HCT116 (cell line): ENCODE results near the gene TXNL4B. TPM values are rescaled to one million over a fixed set of nuclear protein-coding genes. Genes with fewer than 3 reads are reported as not detected.
A peak's percentile ranks its signal among the peaks of the same experiment; 100 is the strongest.

Experiments
- ATAC-seq: fragments of 200-7000 bp; cut with Tn5 transposase; 2 replicates; pipeline ENCODE4 v1.9.1; 2020; ENCODE audit warnings: mild to moderate bottlenecking, moderate library complexity
- BruUV-seq: library from RNA; stranded (reverse); fragments of 400-500 nt; replicated peaks from 2 replicates; lab custom pipeline; 2021; lab: Mats Ljungman, UMichigan
- CTCF ChIA-PET: fragments of 300-600 bp; sonication (Branson Sonifier 250); formaldehyde crosslinking; loops from one replicate; lab custom pipeline; 2021; ENCODE audit warnings: antibody characterized with exemption; lab: Charles Lee
- POLR2A ChIA-PET: fragments of 300-600, 350-600 bp; sonication (Branson Sonifier 250); formaldehyde crosslinking; loops from one replicate; lab custom pipeline; 2021; ENCODE audit warnings: antibody characterized with exemption; lab: Charles Lee
- RAD21 ChIA-PET, 2 experiments: fragments of 300-600 bp; sonication (Branson Sonifier 250); formaldehyde crosslinking; loops; one replicate each; lab custom pipeline; 2023; ENCODE audit warnings: low total read pairs in 2 of 2; ENCODE audit not compliant: uncharacterized antibody in 2 of 2, unreplicated experiment in 2 of 2, low non-redundant PET in 1 of 2; lab: Charles Lee
- DNase-seq: peaks from one replicate; pipeline ENCODE4 v3.0.0-alpha.2; 2010; ENCODE audit warnings: low read depth, low spot score
- H2AFZ ChIP-seq: fragments of 200-600 bp; shearing (Covaris generic), sonication (generic); 2 replicates; pipeline ENCODE4 v1.6.1; 2017; ENCODE audit warnings: low read depth, mixed run types, mixed read lengths, antibody characterized with exemption, low read length; ENCODE audit not compliant: poor library complexity, severe bottlenecking
- H3K27ac ChIP-seq: 2 replicates; pipeline ENCODE4 v1.5.1; 2012; ENCODE audit warnings: low read depth, low read length
- H3K27me3 ChIP-seq: fragments of 200-600 bp; sonication (generic); 2 replicates; pipeline ENCODE4 v1.6.1; 2016; ENCODE audit warnings: mixed run types, low read length, mixed read lengths; ENCODE audit not compliant: insufficient read depth
- H3K36me3 ChIP-seq, 2 experiments: fragments of 200-500 bp in 1 of 2; fragments of 200-600 bp in 1 of 2; sonication (Bioruptor generic) in 1 of 2; sonication (generic) in 1 of 2; 2 replicates each; pipeline versions ENCODE4 v1.5.1 to v1.6.1; 2014 to 2016; ENCODE audit warnings: low read length in 2 of 2, inconsistent platforms in 1 of 2, mixed read lengths in 1 of 2, mixed run types in 1 of 2; ENCODE audit not compliant: insufficient read depth in 2 of 2, control insufficient read depth in 1 of 2
- H3K4me1 ChIP-seq, 2 experiments: fragments of 200-600 bp in 1 of 2; sonication (generic) in 1 of 2; 2 replicates each; pipeline versions ENCODE4 v1.5.1 to v1.6.1; 2012 to 2017; ENCODE audit warnings: low read length in 2 of 2, inconsistent platforms in 1 of 2, mild to moderate bottlenecking in 1 of 2, mixed read lengths in 1 of 2, mixed run types in 1 of 2, moderate library complexity in 1 of 2; ENCODE audit not compliant: insufficient read depth in 2 of 2, control insufficient read depth in 1 of 2
- H3K4me2 ChIP-seq: fragments of 200-600 bp; sonication (generic); 2 replicates; pipeline ENCODE4 v1.6.1; 2017; ENCODE audit warnings: mixed run types, low read length, mixed read lengths
- H3K4me3 ChIP-seq, 2 experiments: fragments of 200-600 bp in 1 of 2; sonication (generic) in 1 of 2; replicated peaks in 1 of 2; 2 replicates each; pipeline ENCODE4 v1.5.1; 2011 to 2016; ENCODE audit warnings: low read length in 2 of 2, control low read depth in 1 of 2, low read depth in 1 of 2, mild to moderate bottlenecking in 1 of 2, mixed read lengths in 1 of 2, mixed run types in 1 of 2
- H3K79me2 ChIP-seq: fragments of 200-600 bp; sonication (generic); 2 replicates; pipeline ENCODE4 v1.6.1; 2017; ENCODE audit warnings: mild to moderate bottlenecking, mixed run types, low read length, moderate library complexity, mixed read lengths; ENCODE audit not compliant: insufficient read depth
- H3K9ac ChIP-seq: fragments of 200-600 bp; sonication (generic); 2 replicates; pipeline ENCODE4 v1.6.1; 2016; ENCODE audit warnings: low read length, mixed read lengths
- H3K9me2 ChIP-seq: fragments of 200-600 bp; sonication (generic), shearing (Covaris generic); 2 replicates; pipeline ENCODE4 v1.6.1; 2017; ENCODE audit warnings: mixed run types, mild to moderate bottlenecking, moderate library complexity; ENCODE audit not compliant: insufficient read depth
- H3K9me3 ChIP-seq, 2 experiments: fragments of 200-500 bp in 1 of 2; fragments of 200-600 bp in 1 of 2; sonication (Bioruptor generic) in 1 of 2; sonication (generic) in 1 of 2; 2 replicates each; pipeline ENCODE4 v1.6.1; 2014 to 2017; ENCODE audit warnings: low read length in 2 of 2, mixed read lengths in 2 of 2, inconsistent platforms in 1 of 2, low read depth in 1 of 2, mild to moderate bottlenecking in 1 of 2, mixed run types in 1 of 2, moderate library complexity in 1 of 2; ENCODE audit not compliant: control insufficient read depth in 1 of 2, insufficient read depth in 1 of 2
- H4K20me1 ChIP-seq: fragments of 200-600 bp; sonication (generic), shearing (Covaris generic); 2 replicates; pipeline ENCODE4 v1.6.1; 2017; ENCODE audit warnings: mixed run types, mild to moderate bottlenecking, moderate library complexity; ENCODE audit not compliant: insufficient read depth
- CBX3 ChIP-seq: IDR thresholded peaks from 2 replicates; pipeline ENCODE4 v1.6.1; 2012; ENCODE audit warnings: low read depth
- CEBPB ChIP-seq: IDR thresholded peaks from 2 replicates; pipeline ENCODE4 v1.6.1; 2012; ENCODE audit warnings: low read depth
- EGR1 ChIP-seq: IDR thresholded peaks from 2 replicates; pipeline ENCODE4 v1.6.1; 2012; ENCODE audit warnings: low read depth
- ELF1 ChIP-seq: IDR thresholded peaks from 2 replicates; pipeline ENCODE4 v1.6.1; 2012; ENCODE audit warnings: low read depth, borderline replicate concordance
- FOSL1 ChIP-seq: IDR thresholded peaks from 2 replicates; pipeline ENCODE4 v1.6.1; 2012; ENCODE audit warnings: low read depth
- JUND ChIP-seq: IDR thresholded peaks from 2 replicates; pipeline ENCODE4 v1.6.1; 2012
- POLR2A ChIP-seq: IDR thresholded peaks from 2 replicates; pipeline ENCODE4 v1.7.0; 2011; ENCODE audit warnings: borderline replicate concordance; ENCODE audit not compliant: insufficient read depth, insufficient read length; ENCODE audit errors: extremely low read depth
- SIN3A ChIP-seq: IDR thresholded peaks from 2 replicates; pipeline ENCODE4 v1.6.1; 2012; ENCODE audit warnings: low read depth
- SRF ChIP-seq: IDR thresholded peaks from 2 replicates; pipeline ENCODE4 v1.6.1; 2012; ENCODE audit warnings: low read depth
- YY1 ChIP-seq: IDR thresholded peaks from 2 replicates; pipeline ENCODE4 v1.6.1; 2011; ENCODE audit warnings: low read length, low read depth, moderate library complexity, mild to moderate bottlenecking; ENCODE audit not compliant: insufficient replicate concordance; ENCODE audit errors: extremely low read depth
- ZBTB33 ChIP-seq: IDR thresholded peaks from 2 replicates; pipeline ENCODE4 v1.6.1; 2011; ENCODE audit warnings: mild to moderate bottlenecking, low read length, moderate library complexity; ENCODE audit not compliant: insufficient replicate concordance; ENCODE audit errors: extremely low read depth
- ZFX ChIP-seq: fragments of 450-650 bp; IDR thresholded peaks from 2 replicates; pipeline ENCODE4 v1.6.1; 2017
- intact Hi-C: fragments of 100-400 bp; cut with micrococcal nuclease; formaldehyde crosslinking; loops from 2 replicates; pipeline ENCODE4 v1.10.0; 2022
- total RNA-seq: library from RNA; stranded (reverse); gene quantifications from one replicate; pipeline ENCODE4 v1.2.1, GENCODE V29; 2021; ENCODE audit not compliant: unreplicated experiment
- TF ChIP-seq, protein P1 (sequence below), 3 experiments: fragments of 200-600 bp in 1 of 3; sonication (generic) in 1 of 3; IDR thresholded peaks in 2 of 3; conservative IDR thresholded peaks in 1 of 3; 2 replicates each; pipeline ENCODE4 v1.5.1; 2012 to 2017; ENCODE audit warnings: low read depth in 2 of 3, low read length in 2 of 3, antibody characterized with exemption in 1 of 3, borderline replicate concordance in 1 of 3, control low read depth in 1 of 3, mild to moderate bottlenecking in 1 of 3, mixed read lengths in 1 of 3, mixed run types in 1 of 3, moderate library complexity in 1 of 3; ENCODE audit not compliant: insufficient read depth in 1 of 3

The TXNL4B gene
- total RNA-seq, 1 experiment from 2014 or later: 15.5 TPM

DNA sequence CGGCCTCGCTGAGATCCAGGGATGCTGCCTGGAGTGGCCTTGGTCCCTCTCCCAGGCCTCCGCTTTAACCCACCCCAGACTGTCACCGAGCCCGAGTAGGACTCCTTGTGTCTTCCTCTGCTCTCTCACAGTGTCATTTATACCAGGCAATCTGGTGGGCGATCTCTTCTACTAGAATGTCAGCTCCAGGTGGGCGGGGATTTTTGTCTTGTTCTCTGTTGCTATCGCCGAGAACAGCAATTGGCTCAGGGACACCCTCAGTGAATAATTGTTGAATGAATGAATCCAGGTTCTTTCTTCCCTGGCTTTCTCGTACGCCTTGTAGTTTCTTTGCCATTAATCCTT, 818 bp upstream of the TXNL4B start:
- ATAC-seq: peak; percentile 16
- intact Hi-C loops: loop anchor here (10.0 kb wide), 2 partner anchors 209 to 529 kb away; partner anchors contain the start of gene ZNF821
- TSS peak; percentile 55 for BruUV-seq

GRCh38 chr16:72092832-72093447, 480 bp downstream of the TXNL4B start:
- Histone ChIP-seq H3K9ac (peak overlapping the region; percentile 90), H2AFZ (peak overlapping the region; percentile 12), H3K27me3 (no peaks in the 10 kb centered on the region), H3K9me3 (no peaks in the 10 kb centered on the region), H3K36me3 (peaks cover 32 to 35% of the 10 kb centered on the region in 2 experiments; a peak in 3 of 4 replicates), H3K79me2 (peaks cover 72% of the 10 kb centered on the region), H3K4me2 (peak overlapping the region; percentile 91), H3K9me2 (no peaks in the 10 kb centered on the region), H3K4me3 (peak overlapping the region; percentile 73 to 99), H3K27ac (peak overlapping the region; percentile 56), H4K20me1 (no peaks in the 10 kb centered on the region), H3K4me1 (peaks cover 6 to 15% of the 10 kb centered on the region in 2 experiments; a peak in 3 of 4 replicates)
- ChIA-PET RAD21 (no interaction called here), CTCF (interaction anchor here (0.7 to 1.4 kb wide), 2 partner anchors 26 to 131 kb away, joined by 3 to 7 read pairs; no protein-coding TSS in a partner anchor), POLR2A (interaction anchor here (0.8 to 1.5 kb wide), 3 partner anchors 11 to 61 kb away, joined by 3 to 4 read pairs (median 4); no protein-coding TSS in a partner anchor)
- no peak for DNase-seq
- peak; percentile 38 for ATAC-seq
- intact Hi-C loops: loop anchor here (1.0 to 10.0 kb wide), 3 partner anchors 85 to 528 kb away; partner anchors contain the start of genes DHODH and ZNF821
- TSS peak; percentile 51 for BruUV-seq
- TF ChIP-seq SRF (no peak), ZFX (no peak), CEBPB (no peak), SIN3A (no peak), ELF1 (no peak), YY1 (no peak), EGR1 (no peak), ZBTB33 (no peak), CBX3 (no peak), JUND (no peak), POLR2A (no peak)
- TF ChIP-seq, protein P1, sequence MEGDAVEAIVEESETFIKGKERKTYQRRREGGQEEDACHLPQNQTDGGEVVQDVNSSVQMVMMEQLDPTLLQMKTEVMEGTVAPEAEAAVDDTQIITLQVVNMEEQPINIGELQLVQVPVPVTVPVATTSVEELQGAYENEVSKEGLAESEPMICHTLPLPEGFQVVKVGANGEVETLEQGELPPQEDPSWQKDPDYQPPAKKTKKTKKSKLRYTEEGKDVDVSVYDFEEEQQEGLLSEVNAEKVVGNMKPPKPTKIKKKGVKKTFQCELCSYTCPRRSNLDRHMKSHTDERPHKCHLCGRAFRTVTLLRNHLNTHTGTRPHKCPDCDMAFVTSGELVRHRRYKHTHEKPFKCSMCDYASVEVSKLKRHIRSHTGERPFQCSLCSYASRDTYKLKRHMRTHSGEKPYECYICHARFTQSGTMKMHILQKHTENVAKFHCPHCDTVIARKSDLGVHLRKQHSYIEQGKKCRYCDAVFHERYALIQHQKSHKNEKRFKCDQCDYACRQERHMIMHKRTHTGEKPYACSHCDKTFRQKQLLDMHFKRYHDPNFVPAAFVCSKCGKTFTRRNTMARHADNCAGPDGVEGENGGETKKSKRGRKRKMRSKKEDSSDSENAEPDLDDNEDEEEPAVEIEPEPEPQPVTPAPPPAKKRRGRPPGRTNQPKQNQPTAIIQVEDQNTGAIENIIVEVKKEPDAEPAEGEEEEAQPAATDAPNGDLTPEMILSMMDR (IDR thresholded peaks at IDR 0.05 in 2 of 3, conservative IDR thresholded peaks at IDR 0.05 in 1 of 3; ENCODE audit: borderline replicate concordance in 1 of 3, insufficient read depth in 1 of 3, low read depth in 2 of 3, low read length in 2 of 3): no peak

More for the DNA sequence above, 818 bp upstream of the TXNL4B start:
- ChIA-PET POLR2A (no interaction called here), RAD21 (no interaction called here), CTCF (interaction anchor here (1.4 kb wide), 1 partner anchor 28 kb away, joined by 7 read pairs; no protein-coding TSS in a partner anchor)
- no peak for DNase-seq
- TF ChIP-seq FOSL1 (no peak), EGR1 (no peak), ZFX (peak; percentile 61)
- H4K20me1 ChIP-seq: no peaks in the 10 kb centered on the region
- peak overlapping the region; percentile 65 for H3K27ac ChIP-seq
- peaks cover 6 to 15% of the 10 kb centered on the region in 2 experiments; a peak in 3 of 4 replicates for H3K4me1 ChIP-seq
- H3K9me2 ChIP-seq: no peaks in the 10 kb centered on the region
- H3K9me3 ChIP-seq: no peaks in the 10 kb centered on the region
- peak overlapping the region; percentile 73 to 99 for H3K4me3 ChIP-seq
- peak overlapping the region; percentile 90 for H3K9ac ChIP-seq
- peak overlapping the region; percentile 91 for H3K4me2 ChIP-seq
- H3K27me3 ChIP-seq: no peaks in the 10 kb centered on the region
- H3K36me3 ChIP-seq: peaks cover 27 to 35% of the 10 kb centered on the region in 2 experiments; a peak in 3 of 4 replicates
- H3K79me2 ChIP-seq: peaks cover 72% of the 10 kb centered on the region
- peak overlapping the region; percentile 37 for H2AFZ ChIP-seq
